ENCODE results near the gene MSANTD1. TPM values are rescaled to one million over a fixed set of nuclear protein-coding genes. Genes with fewer than 3 reads are reported as not detected.

MSANTD1 gene
- polyA plus RNA-seq, 1 of the 3 experiments (the other 2 are of a cell fraction) = 0.15 TPM

- no peaks in the 10 kb centered on the region for H3F3A ChIP-seq (replicated peaks; ENCODE audit: insufficient read depth)
- no peak overlapping the region for H2AFZ ChIP-seq (ENCODE audit: low read depth)
- no peak overlapping the region for H3K9ac ChIP-seq
- CTCF ChIA-PET = interaction anchor here (1.1 to 1.9 kb wide), 2 partner anchors 14 to 19 kb away, joined by 3 to 4 read pairs; no protein-coding TSS in a partner anchor
- no peaks in the 10 kb centered on the region for H3K79me2 ChIP-seq (ENCODE audit: insufficient read depth)
- no peaks in the 10 kb centered on the region for H3K9me3 ChIP-seq
- H4K20me1 ChIP-seq (ENCODE audit: insufficient read depth) = no peaks in the 10 kb centered on the region
- no peaks in the 10 kb centered on the region for H3K27me3 ChIP-seq (ENCODE audit: insufficient read depth)
- POLR2A ChIA-PET = no interaction called here
- H3K27ac ChIP-seq (ENCODE audit: low read depth in 2 of 2, low read length in 1 of 2) = no peak overlapping the region
- no peaks in the 10 kb centered on the region for H3K9me2 ChIP-seq
- H3K4me1 ChIP-seq (ENCODE audit: control insufficient read depth in 1 of 2, insufficient read depth in 2 of 2, low read depth in 1 of 2, low read length in 1 of 2) = no peaks in the 10 kb centered on the region; a peak in 1 of 4 replicates
- TF ChIP-seq EZH2phosphoT487 (IDR thresholded peaks at IDR 0.05; ENCODE audit: borderline replicate concordance, low read depth) (no peak), SIN3A (IDR thresholded peaks at IDR 0.05; ENCODE audit: borderline replicate concordance, low read depth, low read length) (no peak), RCOR1 (IDR thresholded peaks at IDR 0.05; ENCODE audit: low read length) (no peak), FOXM1 (IDR thresholded peaks at IDR 0.05; ENCODE audit: low read depth) (no peak)
- DNase-seq = no peak
- WGBS (ENCODE audit: low lambda C conversion rate) = 96% methylated on average over 10 of the region's 15 CpGs
- no peak overlapping the region for H3K4me2 ChIP-seq
- no peak overlapping the region for H3K4me3 ChIP-seq (ENCODE audit: low read depth in 2 of 2, low read length in 1 of 2)
- H3K36me3 ChIP-seq (replicated peaks in 1 of 2; ENCODE audit: control insufficient read depth in 1 of 2, insufficient read depth in 2 of 2, low read length in 1 of 2) = peaks cover 34 to 84% of the 10 kb centered on the region in 2 experiments
Measured at GRCh38 chr4:3213661-3214250, 35.2 kb upstream of the MSANTD1 start.

- H3K9me2 ChIP-seq = no peaks in the 10 kb centered on the region
- peaks cover 28 to 83% of the 10 kb centered on the region in 2 experiments for H3K36me3 ChIP-seq (replicated peaks in 1 of 2; ENCODE audit: control insufficient read depth in 1 of 2, insufficient read depth in 2 of 2, low read length in 1 of 2)
- WGBS (ENCODE audit: low lambda C conversion rate) = 96% methylated on average over 12 of the region's 12 CpGs
- H3F3A ChIP-seq (replicated peaks; ENCODE audit: insufficient read depth) = no peaks in the 10 kb centered on the region
- no peak for DNase-seq
- ChIA-PET POLR2A (no interaction called here), CTCF (interaction anchor here (1.5 to 1.9 kb wide), 2 partner anchors 11 to 21 kb away, joined by 3 to 4 read pairs; no protein-coding TSS in a partner anchor)
- H4K20me1 ChIP-seq (ENCODE audit: insufficient read depth) = no peaks in the 10 kb centered on the region
- TF ChIP-seq MEF2A (IDR thresholded peaks at IDR 0.05; ENCODE audit: borderline replicate concordance, low read depth) (no peak), RAD21 (IDR thresholded peaks at IDR 0.05; ENCODE audit: low read length) (no peak), FOXJ3 (CRISPR knock-in tag; IDR thresholded peaks at IDR 0.05) (no peak), REST (IDR thresholded peaks at IDR 0.05; ENCODE audit: low read depth, low read length) (no peak), NRF1 (IDR thresholded peaks at IDR 0.05; ENCODE audit: low read depth, low read length) (no peak), TAF1 (IDR thresholded peaks at IDR 0.05; ENCODE audit: borderline replicate concordance, low read depth, low read length) (no peak), JUND (IDR thresholded peaks at IDR 0.05) (no peak), SIN3A (IDR thresholded peaks at IDR 0.05; ENCODE audit: borderline replicate concordance, low read depth, low read length) (no peak), ELF1 (IDR thresholded peaks at IDR 0.05) (no peak)
- no peak overlapping the region for H3K4me2 ChIP-seq
- no peaks in the 10 kb centered on the region for H3K27me3 ChIP-seq (ENCODE audit: insufficient read depth)
- H3K4me3 ChIP-seq (ENCODE audit: low read depth in 2 of 2, low read length in 1 of 2) = no peak overlapping the region
- H2AFZ ChIP-seq (ENCODE audit: low read depth) = no peak overlapping the region
- no peak overlapping the region; a peak in 1 of 4 replicates for H3K27ac ChIP-seq (ENCODE audit: low read depth in 2 of 2, low read length in 1 of 2)
- H3K4me1 ChIP-seq (ENCODE audit: control insufficient read depth in 1 of 2, insufficient read depth in 2 of 2, low read depth in 1 of 2, low read length in 1 of 2) = no peaks in the 10 kb centered on the region; a peak in 1 of 4 replicates
- H3K9me3 ChIP-seq = no peaks in the 10 kb centered on the region
- H3K79me2 ChIP-seq (ENCODE audit: insufficient read depth) = no peaks in the 10 kb centered on the region
- no peak overlapping the region for H3K9ac ChIP-seq
Measured at GRCh38 chr4:3215256-3215655, 33.7 kb upstream of the MSANTD1 start.
